Central memory CD8-positive, alpha-beta T cell (primary cell): ENCODE results near the gene CNIH2.

Experiments used
- ATAC-seq: fragments of 150-1000 bp; cut with Tn5 transposase; replicated peaks from 2 replicates; pipeline ENCODE4 v1.10.0; 2022; ENCODE audit warnings: mild to moderate bottlenecking, moderate FRiP score, moderate number of reproducible peaks; ENCODE audit not compliant: poor library complexity, severe bottlenecking; ENCODE audit errors: extremely low read depth
- DNase-seq, 2 donors: peaks; one replicate each; pipeline ENCODE4 v3.0.0; 2021; ENCODE audit warnings: low spot score in 2 of 2
- H3K27ac Mint-ChIP-seq: one replicate; pipeline ENCODE4 v1.8.0; 2022; ENCODE audit warnings: low read depth, mild to moderate bottlenecking, moderate library complexity, mixed read lengths
- H3K27me3 Mint-ChIP-seq: one replicate; pipeline ENCODE4 v1.8.0; 2022; ENCODE audit warnings: mixed read lengths
- H3K36me3 Mint-ChIP-seq: one replicate; pipeline ENCODE4 v1.8.0; 2022; ENCODE audit warnings: mild to moderate bottlenecking, moderate library complexity, mixed read lengths; ENCODE audit not compliant: insufficient read depth
- H3K4me1 Mint-ChIP-seq: one replicate; pipeline ENCODE4 v1.8.0; 2022; ENCODE audit warnings: mixed read lengths
- H3K4me3 Mint-ChIP-seq: one replicate; pipeline ENCODE4 v1.8.0; 2022; ENCODE audit warnings: mild to moderate bottlenecking, moderate library complexity, mixed read lengths
- H3K9me3 Mint-ChIP-seq: one replicate; pipeline ENCODE4 v1.8.0; 2022; ENCODE audit warnings: mixed read lengths

Gene CNIH2

DNA sequence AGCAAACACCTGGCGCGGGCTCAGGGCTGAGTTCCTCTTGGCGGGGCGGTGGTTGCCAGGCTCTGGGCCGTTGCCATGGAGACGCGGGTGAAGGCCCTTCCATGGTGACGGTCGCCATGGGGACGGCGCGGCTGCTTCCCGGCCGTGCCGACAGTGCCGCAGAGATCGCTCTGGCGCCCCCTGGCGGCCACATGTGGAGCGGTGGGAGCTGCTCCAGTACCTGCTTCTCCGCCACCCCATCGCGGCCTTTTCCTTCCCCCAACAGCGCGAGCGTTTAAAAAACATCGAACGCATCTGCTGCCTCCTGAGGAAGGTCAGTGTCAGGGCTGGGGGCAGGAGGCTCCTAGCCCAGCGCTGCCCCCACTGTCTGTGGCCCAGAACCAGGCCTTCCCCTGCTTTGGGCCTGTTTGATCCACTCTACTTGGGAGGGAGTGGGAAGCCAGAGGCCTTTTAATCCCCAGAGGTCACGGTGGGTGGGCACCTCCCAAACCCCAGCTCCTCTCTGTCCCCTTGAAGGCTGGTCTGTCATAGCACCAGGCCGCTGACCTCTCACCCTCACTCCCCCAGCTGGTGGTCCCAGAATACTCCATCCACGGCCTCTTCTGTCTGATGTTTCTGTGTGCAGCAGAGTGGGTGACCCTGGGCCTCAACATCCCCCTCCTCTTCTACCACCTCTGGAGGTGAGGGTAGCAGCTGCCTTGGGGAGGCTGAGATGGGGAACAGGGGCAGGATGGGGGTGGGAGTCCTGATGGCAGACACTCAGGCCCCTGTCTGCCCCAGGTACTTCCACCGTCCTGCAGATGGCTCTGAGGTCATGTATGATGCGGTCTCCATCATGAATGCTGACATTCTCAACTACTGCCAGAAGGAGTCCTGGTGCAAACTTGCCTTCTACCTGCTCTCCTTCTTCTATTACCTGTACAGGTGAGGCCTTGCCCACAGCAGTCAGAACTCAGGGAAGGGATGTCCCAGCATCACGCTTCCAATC, 4.8 kb downstream of the CNIH2 start:
- DNase-seq (peak; percentile 98 to 99), ATAC-seq (peak; percentile 88)
- Mint-ChIP-seq H3K4me3 (peak overlapping the region; percentile 67), H3K4me1 (peaks cover 40% of the 10 kb centered on the region), H3K36me3 (peaks cover 26% of the 10 kb centered on the region), H3K27me3 (no peaks in the 10 kb centered on the region), H3K27ac (peak overlapping the region; percentile 93), H3K9me3 (no peaks in the 10 kb centered on the region)

GRCh38 chr11:66283461-66284105, 5.6 kb downstream of the CNIH2 start:
- peak overlapping the region; percentile 67 for H3K4me3 Mint-ChIP-seq
- no peaks in the 10 kb centered on the region for H3K27me3 Mint-ChIP-seq
- H3K36me3 Mint-ChIP-seq, result peaks cover 29% of the 10 kb centered on the region
- H3K4me1 Mint-ChIP-seq, result peaks cover 43% of the 10 kb centered on the region
- H3K27ac Mint-ChIP-seq, result peak overlapping the region; percentile 93
- H3K9me3 Mint-ChIP-seq, result no peaks in the 10 kb centered on the region
- no peak for DNase-seq
- no peak for ATAC-seq

GRCh38 chr11:66284526-66285078, 6.6 kb downstream of the CNIH2 start:
- no peaks in the 10 kb centered on the region for H3K27me3 Mint-ChIP-seq
- DNase-seq (no peak), ATAC-seq (no peak)
- peaks cover 41% of the 10 kb centered on the region for H3K4me1 Mint-ChIP-seq
- H3K4me3 Mint-ChIP-seq, result no peak overlapping the region
- peaks cover 27% of the 10 kb centered on the region for H3K36me3 Mint-ChIP-seq
- no peaks in the 10 kb centered on the region for H3K9me3 Mint-ChIP-seq
- peak overlapping the region; percentile 59 for H3K27ac Mint-ChIP-seq

DNA sequence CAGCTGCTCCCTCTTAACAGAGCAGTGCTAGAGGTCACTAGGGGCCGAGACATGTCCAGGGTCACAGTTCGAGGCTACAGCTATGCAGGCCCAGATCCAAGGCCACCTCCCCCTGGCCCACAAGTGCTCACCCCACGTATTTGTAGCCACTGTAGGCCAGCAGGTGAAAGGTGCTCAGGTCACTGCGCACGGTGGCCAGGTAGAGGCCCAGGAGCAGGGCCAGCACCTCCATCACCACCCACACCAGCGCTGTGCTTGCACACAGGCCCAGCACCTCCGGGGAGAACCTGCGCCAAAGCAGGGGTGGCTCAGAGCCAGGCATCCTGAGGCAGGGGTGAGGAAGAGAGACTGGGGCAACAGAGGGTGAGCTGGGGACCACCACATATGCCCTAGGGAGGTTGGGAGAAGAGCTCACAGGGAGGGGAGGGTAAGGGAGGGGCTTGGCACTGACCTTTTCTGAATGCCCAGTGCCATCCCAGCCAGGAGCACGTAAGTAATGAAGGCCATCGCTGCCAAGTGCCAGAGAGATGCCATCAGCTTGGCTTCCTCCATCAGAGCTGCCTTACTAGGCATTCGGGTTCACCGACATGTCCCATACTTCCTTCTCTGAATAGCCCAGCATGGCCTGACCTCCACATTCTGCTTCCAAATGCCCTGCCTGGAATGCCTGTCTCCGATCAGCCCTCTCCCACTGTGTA, 7.4 kb downstream of the CNIH2 start:
- H3K9me3 Mint-ChIP-seq, result no peaks in the 10 kb centered on the region
- H3K4me3 Mint-ChIP-seq, result peak overlapping the region; percentile 38
- no peak for DNase-seq
- no peak for ATAC-seq
- H3K4me1 Mint-ChIP-seq, result peaks cover 46% of the 10 kb centered on the region
- H3K36me3 Mint-ChIP-seq, result peaks cover 27% of the 10 kb centered on the region
- H3K27me3 Mint-ChIP-seq, result no peaks in the 10 kb centered on the region
- no peak overlapping the region for H3K27ac Mint-ChIP-seq

- H3K4me3 Mint-ChIP-seq, result peak overlapping the region; percentile 52
Measured at GRCh38 chr11:66286699-66287098, 8.7 kb downstream of the CNIH2 start.

DNA sequence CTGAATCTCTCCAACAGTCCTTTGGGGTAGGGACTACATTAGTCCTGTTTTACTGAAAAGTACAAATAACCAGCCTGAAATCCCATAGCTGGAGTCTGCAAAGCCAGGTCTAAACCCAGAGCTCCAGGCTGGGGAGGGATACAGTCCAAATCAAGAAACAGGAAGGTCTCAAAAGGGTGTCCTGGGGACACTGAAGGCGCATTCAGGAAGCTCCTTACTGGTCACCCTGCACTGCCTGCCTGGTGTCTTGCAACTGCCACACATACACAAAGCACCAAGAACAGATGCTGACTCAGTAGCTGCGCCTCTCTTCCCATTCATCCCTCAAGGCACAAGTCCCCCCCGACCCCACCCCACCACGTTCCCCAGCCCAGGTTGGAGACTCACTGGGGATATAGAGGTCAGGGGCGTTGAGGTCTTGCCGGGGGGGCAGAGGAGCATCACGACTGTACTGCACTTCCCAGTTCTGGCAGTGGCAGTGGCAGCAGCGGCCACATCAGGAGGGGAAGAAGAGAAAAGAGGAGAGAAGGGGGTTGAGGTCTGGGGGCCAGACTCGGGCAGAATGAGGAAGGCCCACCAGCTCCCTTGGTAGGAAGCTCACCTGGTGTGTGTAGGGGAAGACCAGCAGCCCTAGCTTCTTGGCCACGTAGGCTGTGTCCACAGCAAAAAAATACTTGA, 9.4 kb downstream of the CNIH2 start:
- ATAC-seq, result no peak
- Mint-ChIP-seq H3K36me3 (peaks cover 19% of the 10 kb centered on the region), H3K27me3 (peaks cover 3% of the 10 kb centered on the region), H3K4me3 (peak overlapping the region; percentile 83), H3K27ac (no peak overlapping the region), H3K9me3 (no peaks in the 10 kb centered on the region), H3K4me1 (peaks cover 30% of the 10 kb centered on the region)
- DNase-seq, result no peak

More at GRCh38 chr11:66286699-66287098, 8.7 kb downstream of the CNIH2 start:
- H3K27ac Mint-ChIP-seq, result no peak overlapping the region
- no peaks in the 10 kb centered on the region for H3K27me3 Mint-ChIP-seq
- H3K4me1 Mint-ChIP-seq, result peaks cover 36% of the 10 kb centered on the region
- ATAC-seq (no peak), DNase-seq (no peak)
- peaks cover 22% of the 10 kb centered on the region for H3K36me3 Mint-ChIP-seq
- no peaks in the 10 kb centered on the region for H3K9me3 Mint-ChIP-seq

DNA sequence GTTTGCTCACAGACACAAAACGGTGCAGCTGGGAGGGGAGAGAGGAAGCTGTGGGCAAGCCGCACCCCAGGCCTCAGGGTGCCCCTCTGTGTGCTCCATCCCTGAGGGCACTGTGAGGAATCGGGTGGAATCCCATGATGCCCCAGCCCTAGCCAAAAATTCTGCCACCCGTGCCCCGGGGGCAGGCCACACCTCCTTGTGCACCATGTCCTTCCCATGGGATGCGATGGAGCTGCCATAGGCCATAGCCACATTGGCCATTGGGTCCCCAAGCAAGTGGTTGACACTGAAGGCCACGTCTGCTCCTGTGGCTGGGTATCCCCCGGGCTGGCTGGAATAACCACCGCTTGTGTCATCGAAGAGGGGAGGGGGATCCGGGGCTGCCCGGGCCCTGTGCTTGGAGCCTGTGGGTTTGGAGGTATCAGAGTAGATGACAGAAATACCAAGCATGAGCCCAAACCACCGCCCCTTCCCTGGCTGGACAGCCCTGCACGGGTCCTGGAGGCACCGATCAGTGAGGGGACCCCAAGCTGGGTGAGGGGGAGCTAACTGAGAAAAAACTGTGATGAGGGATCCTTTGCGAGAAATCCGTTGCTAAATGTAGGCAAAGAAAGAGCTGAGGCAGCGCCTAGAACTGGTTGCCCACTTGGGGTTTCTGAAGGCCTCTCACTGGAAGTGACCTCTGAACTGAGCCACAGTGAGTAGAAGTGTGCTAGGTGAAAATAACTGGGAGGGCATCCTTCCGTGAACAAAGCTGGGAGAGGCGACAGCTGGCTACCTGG, 10.1 kb downstream of the CNIH2 start:
- Mint-ChIP-seq H3K4me3 (peak overlapping the region; percentile 83), H3K4me1 (peaks cover 23% of the 10 kb centered on the region), H3K27me3 (peaks cover 10% of the 10 kb centered on the region), H3K27ac (peak overlapping the region; percentile 85), H3K36me3 (peaks cover 14% of the 10 kb centered on the region), H3K9me3 (no peaks in the 10 kb centered on the region)
- DNase-seq (no peak), ATAC-seq (no peak)

DNA sequence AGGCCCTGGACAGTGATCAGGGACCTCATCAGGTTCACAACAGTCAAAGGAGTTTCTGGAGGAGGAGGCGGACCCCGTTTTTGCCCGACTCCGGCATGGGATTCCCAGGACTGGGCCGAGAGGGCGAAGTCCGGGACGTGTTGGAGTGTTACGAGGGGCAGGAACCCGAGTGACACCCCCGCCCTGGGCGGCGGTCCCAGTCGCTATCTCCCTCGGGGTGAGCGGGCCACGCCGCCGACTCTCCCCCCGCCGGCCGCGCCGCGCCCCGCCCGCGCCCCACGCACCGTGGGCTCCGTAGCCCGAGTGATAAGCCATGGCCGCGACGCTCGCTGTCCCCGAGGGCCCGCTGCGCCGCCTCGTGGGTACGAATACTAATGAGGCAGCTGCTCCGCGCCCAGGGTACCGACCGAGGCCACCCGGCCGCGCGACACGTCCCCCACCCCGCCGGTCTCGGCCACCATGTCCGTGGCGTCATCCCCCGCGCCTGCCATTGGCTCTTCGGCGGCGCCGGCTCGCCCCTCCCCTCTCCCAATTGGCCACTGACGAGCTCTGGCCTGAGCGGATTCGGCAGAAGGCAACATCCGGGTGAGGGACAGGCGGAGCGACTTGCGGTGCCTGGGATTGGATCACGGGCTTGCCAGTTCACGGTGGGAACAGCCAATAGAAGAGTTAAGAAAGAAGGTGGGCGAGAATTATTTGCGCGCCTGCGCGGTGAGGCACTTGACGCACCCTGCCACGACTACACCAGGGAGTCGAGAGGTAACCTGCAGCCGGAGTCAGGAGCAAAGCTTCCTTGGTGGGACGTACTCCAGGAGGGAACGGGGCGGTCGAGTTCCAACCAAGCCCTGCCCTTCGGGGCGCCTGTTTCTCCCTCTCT, 10.9 kb downstream of the CNIH2 start, which contains the start of gene YIF1A:
Gene YIF1A, minus strand, starts transcription at position 473 of the 877 bp plus-strand sequence. Its CDS starts 158 bp downstream, at position 315.
- peak; percentile 97 for ATAC-seq
- H3K4me3 Mint-ChIP-seq, result peak within 1 kb of the TSS; percentile 83
- peaks cover 17% of the 10 kb centered on the region for H3K27me3 Mint-ChIP-seq
- peaks cover 12% of the 10 kb centered on the region for H3K36me3 Mint-ChIP-seq
- H3K27ac Mint-ChIP-seq, result peak within 1 kb of the TSS; percentile 85
- peaks cover 22% of the 10 kb centered on the region for H3K4me1 Mint-ChIP-seq
- DNase-seq, result peak; percentile 94 to 98
- H3K9me3 Mint-ChIP-seq, result no peaks in the 10 kb centered on the region

- Mint-ChIP-seq H3K4me3 (peak overlapping the region; percentile 83), H3K9me3 (no peaks in the 10 kb centered on the region), H3K36me3 (peaks cover 8% of the 10 kb centered on the region), H3K27ac (peak overlapping the region; percentile 85), H3K4me1 (peaks cover 22% of the 10 kb centered on the region), H3K27me3 (peaks cover 17% of the 10 kb centered on the region)
- no peak for DNase-seq
- ATAC-seq, result peak; percentile 42
Measured at GRCh38 chr11:66289548-66290329, 11.8 kb downstream of the CNIH2 start.

DNA sequence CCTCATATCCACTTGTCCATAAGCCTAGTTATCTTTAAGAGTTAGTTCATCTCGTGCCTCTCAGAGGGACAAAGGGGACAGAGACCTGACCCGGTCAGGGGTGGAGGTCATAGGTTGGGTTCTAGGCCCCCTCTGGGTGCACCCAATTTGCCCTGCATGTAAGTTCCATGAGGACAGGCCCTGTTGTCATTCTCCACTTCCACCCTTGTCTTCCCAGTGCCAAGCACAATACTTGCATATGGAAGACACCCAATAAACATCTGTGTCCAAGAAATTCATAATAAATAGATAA, 12.3 kb downstream of the CNIH2 start:
- H3K4me3 Mint-ChIP-seq, result peak overlapping the region; percentile 83
- DNase-seq, result no peak
- ATAC-seq, result no peak
- H3K4me1 Mint-ChIP-seq, result peaks cover 22% of the 10 kb centered on the region
- no peaks in the 10 kb centered on the region for H3K9me3 Mint-ChIP-seq
- no peak overlapping the region for H3K27ac Mint-ChIP-seq
- H3K36me3 Mint-ChIP-seq, result peaks cover 5% of the 10 kb centered on the region
- H3K27me3 Mint-ChIP-seq, result peaks cover 17% of the 10 kb centered on the region
